H1 (cell line): Measurements from ENCODE around the gene MDH1B. TPM values are rescaled to one million over a fixed set of nuclear protein-coding genes. Genes with fewer than 3 reads are reported as not detected.

ENCODE experiments used
- CTCF ChIA-PET: fragments of 300-600 bp; sonication (Branson Sonifier 250); formaldehyde crosslinking; loops from one replicate; lab custom pipeline; 2021; ENCODE audit not compliant: partially characterized antibody; lab: Charles Lee
- POLR2A ChIA-PET: fragments of 300-600 bp; sonication (Branson Sonifier 250); formaldehyde crosslinking; loops from one replicate; lab custom pipeline; 2021; ENCODE audit warnings: inconsistent platforms; ENCODE audit not compliant: partially characterized antibody; lab: Charles Lee
- DNase-seq, 2 experiments: peaks; one replicate each; pipeline versions ENCODE4 v3.0.0 to v3.0.0-alpha.2; 2010 to 2022; ENCODE audit warnings: low spot score in 2 of 2, low read depth in 1 of 2, mixed read lengths in 1 of 2
- FAIRE-seq: peaks from 2 replicates; lab custom pipeline; 2011; peaks lifted over from hg19 to GRCh38; lab: Jason Lieb, UNC
- H2AFZ ChIP-seq: 2 replicates; pipeline ENCODE4 v1.8.1; 2012; ENCODE audit warnings: low read length, inconsistent platforms
- H2AK5ac ChIP-seq: 2 replicates; pipeline ENCODE4 v1.6.1; 2013; ENCODE audit warnings: low read depth, low read length
- H2BK120ac ChIP-seq: replicated peaks from 2 replicates; pipeline ENCODE3; 2013; ENCODE audit warnings: low read depth, low read length, inconsistent platforms
- H2BK12ac ChIP-seq: 2 replicates; pipeline ENCODE4 v1.6.1; 2013; ENCODE audit warnings: low read depth, low read length
- H2BK15ac ChIP-seq: 2 replicates; pipeline ENCODE4 v1.6.1; 2013; ENCODE audit warnings: low read length
- H2BK20ac ChIP-seq: 2 replicates; pipeline ENCODE4 v1.6.1; 2013; ENCODE audit warnings: low read length
- H2BK5ac ChIP-seq: 2 replicates; pipeline ENCODE4 v1.6.1; 2013; ENCODE audit warnings: low read depth, low read length
- H3K14ac ChIP-seq: 2 replicates; pipeline ENCODE4 v1.6.1; 2013; ENCODE audit warnings: inconsistent platforms; ENCODE audit not compliant: insufficient read length
- H3K18ac ChIP-seq: 2 replicates; pipeline ENCODE4 v1.6.1; 2013; ENCODE audit warnings: low read length; ENCODE audit errors: extremely low read depth
- H3K23ac ChIP-seq: 2 replicates; pipeline ENCODE4 v1.6.1; 2013; ENCODE audit warnings: inconsistent platforms; ENCODE audit not compliant: insufficient read length
- H3K23me2 ChIP-seq: 2 replicates; pipeline ENCODE4 v1.6.1; 2013; ENCODE audit warnings: low read depth, low read length
- H3K27ac ChIP-seq: 2 replicates; pipeline ENCODE4 v1.6.1; 2011; ENCODE audit warnings: low read depth, low read length, inconsistent platforms
- H3K27me3 ChIP-seq, 4 experiments: replicated peaks in 1 of 4; 1 replicate in 1 of 4; 2 replicates in 3 of 4; pipeline versions ENCODE4 v1.6.1 to v1.8.1; 2011 to 2013; ENCODE audit warnings: low read length in 3 of 4, mild to moderate bottlenecking in 3 of 4, inconsistent platforms in 2 of 4, mixed read lengths in 2 of 4, moderate library complexity in 1 of 4; ENCODE audit not compliant: control insufficient read depth in 3 of 4, insufficient read depth in 3 of 4; ENCODE audit errors: extremely low read depth in 1 of 4
- H3K36me3 ChIP-seq, 4 experiments: 2 replicates each; pipeline versions ENCODE4 v1.6.1 to v1.8.1; 2011 to 2013; ENCODE audit warnings: mild to moderate bottlenecking in 4 of 4, low read length in 3 of 4, moderate library complexity in 2 of 4, control low read depth in 1 of 4, inconsistent platforms in 1 of 4; ENCODE audit not compliant: insufficient read depth in 4 of 4, control insufficient read depth in 2 of 4
- H3K4ac ChIP-seq: replicated peaks from 2 replicates; pipeline ENCODE3; 2013; ENCODE audit warnings: low read length, low read depth, mixed read lengths, inconsistent platforms; ENCODE audit not compliant: insufficient read length
- H3K4me1 ChIP-seq, 4 experiments: replicated peaks in 1 of 4; 1 replicate in 1 of 4; 2 replicates in 3 of 4; pipeline versions ENCODE4 v1.6.1 to v1.8.1; 2011 to 2013; ENCODE audit warnings: low read length in 3 of 4, inconsistent platforms in 2 of 4, mixed read lengths in 1 of 4; ENCODE audit not compliant: insufficient read depth in 4 of 4, control insufficient read depth in 3 of 4
- H3K4me2 ChIP-seq, 2 experiments: 2 replicates each; pipeline versions ENCODE4 v1.6.1 to v1.8.1; 2011 to 2013; ENCODE audit warnings: low read depth in 2 of 2, low read length in 2 of 2, control low read depth in 1 of 2, inconsistent platforms in 1 of 2, mild to moderate bottlenecking in 1 of 2; ENCODE audit not compliant: insufficient read depth in 1 of 2
- H3K4me3 ChIP-seq, 4 experiments: fragments of 200-600, 300-600 bp in 1 of 4; sonication (generic), shearing (Covaris generic), sonication (Bioruptor Twin) in 1 of 4; 2 replicates each; pipeline versions ENCODE4 v1.5.1 to v1.8.1; 2011 to 2016; ENCODE audit warnings: low read length in 4 of 4, low read depth in 3 of 4, control low read depth in 2 of 4, inconsistent platforms in 2 of 4, mild to moderate bottlenecking in 2 of 4, mixed read lengths in 1 of 4, moderate library complexity in 1 of 4; ENCODE audit not compliant: insufficient read depth in 2 of 4; ENCODE audit errors: extremely low read depth in 1 of 4
- H3K56ac ChIP-seq: replicated peaks from 2 replicates; pipeline ENCODE3; 2013; ENCODE audit warnings: low read depth, mild to moderate bottlenecking, mixed read lengths, low read length, inconsistent platforms; ENCODE audit not compliant: insufficient read length
- H3K79me1 ChIP-seq: 2 replicates; pipeline ENCODE4 v1.6.1; 2013; ENCODE audit warnings: low read depth, low read length, control low read depth
- H3K79me2 ChIP-seq, 2 experiments: 2 replicates each; pipeline versions ENCODE4 v1.6.1 to v1.8.1; 2012 to 2013; ENCODE audit warnings: low read length in 2 of 2, mild to moderate bottlenecking in 2 of 2, inconsistent platforms in 1 of 2; ENCODE audit not compliant: insufficient read depth in 2 of 2, control insufficient read depth in 1 of 2
- H3K9ac ChIP-seq, 4 experiments: replicated peaks in 1 of 4; 1 replicate in 1 of 4; 2 replicates in 3 of 4; pipeline versions ENCODE4 v1.6.1 to v1.8.1; 2011 to 2013; ENCODE audit warnings: low read depth in 3 of 4, low read length in 3 of 4, control low read depth in 2 of 4, mild to moderate bottlenecking in 2 of 4, moderate library complexity in 2 of 4, inconsistent platforms in 1 of 4; ENCODE audit errors: extremely low read depth in 1 of 4
- H3K9me3 ChIP-seq, 2 experiments: 2 replicates each; pipeline versions ENCODE4 v1.6.1 to v1.8.1; 2012 to 2013; ENCODE audit warnings: mild to moderate bottlenecking in 2 of 2, moderate library complexity in 2 of 2, control low read depth in 1 of 2, inconsistent platforms in 1 of 2, low read depth in 1 of 2, low read length in 1 of 2, mixed read lengths in 1 of 2; ENCODE audit not compliant: insufficient read depth in 2 of 2
- H4K20me1 ChIP-seq, 2 experiments: replicated peaks in 1 of 2; 2 replicates each; pipeline versions ENCODE3 to v1.8.1; 2011 to 2013; ENCODE audit warnings: inconsistent platforms in 2 of 2, low read length in 2 of 2, mild to moderate bottlenecking in 1 of 2; ENCODE audit not compliant: insufficient read depth in 2 of 2, control insufficient read depth in 1 of 2
- H4K5ac ChIP-seq: 2 replicates; pipeline ENCODE4 v1.6.1; 2013; ENCODE audit warnings: low read length, low read depth, mixed read lengths, inconsistent platforms; ENCODE audit not compliant: insufficient read length
- H4K8ac ChIP-seq: 2 replicates; pipeline ENCODE4 v1.8.0; 2013; ENCODE audit warnings: mild to moderate bottlenecking, moderate library complexity, low read length, inconsistent platforms; ENCODE audit not compliant: insufficient read depth; ENCODE audit errors: extremely low read depth
- H4K91ac ChIP-seq: replicated peaks from 2 replicates; pipeline ENCODE3; 2013; ENCODE audit warnings: low read length, mixed read lengths, inconsistent platforms; ENCODE audit not compliant: insufficient read length
- CEBPB ChIP-seq: IDR thresholded peaks from 2 replicates; pipeline ENCODE4 v1.6.1; 2012; ENCODE audit warnings: low read depth, low read length
- MAFK ChIP-seq: IDR thresholded peaks from 2 replicates; pipeline ENCODE4 v1.6.1; 2012; ENCODE audit warnings: low read depth, mild to moderate bottlenecking, improper control_type of control experiment, low read length
- SRF ChIP-seq: IDR thresholded peaks from 2 replicates; pipeline ENCODE4 v1.6.1; 2011; ENCODE audit warnings: mild to moderate bottlenecking, low read depth, low read length, moderate library complexity
- WGBS, 2 experiments: shearing (Covaris generic) in 1 of 2; methylation state at CpG; one replicate each; pipeline versions ENCODE4 v1.1.6 to v1.1.7; 2013 to 2015; ENCODE audit warnings: low lambda C conversion rate in 2 of 2, mixed read lengths in 2 of 2, inconsistent platforms in 1 of 2, low coverage in 1 of 2, missing lambda C conversion rate in 1 of 2; ENCODE audit not compliant: insufficient replicate concordance in 2 of 2, insufficient coverage in 1 of 2, insufficient read length in 1 of 2; ENCODE audit errors: extremely low coverage in 1 of 2, missing lambda C conversion rate in 1 of 2; 5-methylcytosine and 5-hydroxymethylcytosine counted together
- polyA plus RNA-seq, 7 experiments: library from polyadenylated mRNA; depleted of rRNA in 3 of 7; stranded (reverse) in 5 of 7; unstranded in 2 of 7; fragments of >200 nt in 5 of 7; fragments of 200-250 nt in 2 of 7; gene quantifications; 1 replicate in 5 of 7; 2 replicates in 1 of 7; 4 replicates in 1 of 7; pipeline versions ENCODE4 v1.2.1 to v1.2.3, GENCODE V29; 2011 to 2013; ENCODE audit warnings: missing spikeins in 2 of 7, mixed read lengths in 2 of 7
- total RNA-seq: library from RNA; stranded (reverse); fragmentation: NEBNext Ultra II Directional; extraction: Animal tissue kit (Norgen Biotek cat#: 25700); gene quantifications from 2 replicates; pipeline ENCODE4 v1.2.1, GENCODE V29; 2021

MDH1B gene
- total and polyA plus RNA-seq, 2 of the 8 experiments (the other 6 are each of a cell fraction or from before 2014, with no cell fraction given), result 1.5 to 2.1 TPM

- POLR2A ChIA-PET, result no interaction called here
- no peak overlapping the region for H2AFZ ChIP-seq
Observed at GRCh38 chr2:206756816-206757215, 8.3 kb downstream of the MDH1B start.

More at GRCh38 chr2:206756816-206757215, 8.3 kb downstream of the MDH1B start:
- CTCF ChIA-PET, result interaction anchor here (1.0 kb wide), 1 partner anchor 26 kb away, joined by 3 read pairs; no protein-coding TSS in a partner anchor
- no peak for DNase-seq
- no peaks in the 10 kb centered on the region for H3K9me3 ChIP-seq
- no peak overlapping the region for H2AK5ac ChIP-seq
- H3K23me2 ChIP-seq, result no peaks in the 10 kb centered on the region
- no peak overlapping the region for H2BK12ac ChIP-seq
- H3K9ac ChIP-seq, result no peak overlapping the region
- no peaks in the 10 kb centered on the region for H3K79me1 ChIP-seq
- no peak overlapping the region for H3K23ac ChIP-seq
- no peaks in the 10 kb centered on the region for H3K79me2 ChIP-seq
- H3K18ac ChIP-seq, result no peak overlapping the region
- no peak overlapping the region for H2BK20ac ChIP-seq
- TF ChIP-seq SRF (no peak), MAFK (no peak), CEBPB (no peak)
- no peak overlapping the region for H3K27ac ChIP-seq
- no peak overlapping the region for H3K4me2 ChIP-seq
- H3K14ac ChIP-seq, result no peak overlapping the region
- no peak overlapping the region for H4K5ac ChIP-seq
- no peak overlapping the region for H3K4me3 ChIP-seq
- no peak overlapping the region for H4K8ac ChIP-seq
- H3K4me1 ChIP-seq, result no peaks in the 10 kb centered on the region
- no peak overlapping the region for H3K4ac ChIP-seq
- no peak for FAIRE-seq
- H4K20me1 ChIP-seq, result no peaks in the 10 kb centered on the region
- no peaks in the 10 kb centered on the region for H3K36me3 ChIP-seq
- no peak overlapping the region for H2BK120ac ChIP-seq
- no peaks in the 10 kb centered on the region for H3K27me3 ChIP-seq
- H2BK5ac ChIP-seq, result no peak overlapping the region
- H4K91ac ChIP-seq, result no peak overlapping the region
- WGBS, 2 experiments, result 89% methylated on average over 1 of the region's 1 CpG; no CpG with 5 or more reads in 1 of the 2 experiments
- H2BK15ac ChIP-seq, result no peak overlapping the region
- no peak overlapping the region for H3K56ac ChIP-seq
